H1 (cell line): ENCODE results near the gene CYGB. TPM values are rescaled to one million over a fixed set of nuclear protein-coding genes. Genes with fewer than 3 reads are reported as not detected.
A peak's percentile ranks its signal among the peaks of the same experiment; 100 is the strongest.

Experiments used
- CTCF ChIA-PET: fragments of 300-600 bp; sonication (Branson Sonifier 250); formaldehyde crosslinking; loops from one replicate; lab custom pipeline; 2021; ENCODE audit not compliant: partially characterized antibody; lab: Charles Lee
- POLR2A ChIA-PET: fragments of 300-600 bp; sonication (Branson Sonifier 250); formaldehyde crosslinking; loops from one replicate; lab custom pipeline; 2021; ENCODE audit warnings: inconsistent platforms; ENCODE audit not compliant: partially characterized antibody; lab: Charles Lee
- DNase-seq, 2 experiments: peaks; one replicate each; pipeline versions ENCODE4 v3.0.0 to v3.0.0-alpha.2; 2010 to 2022; ENCODE audit warnings: low spot score in 2 of 2, low read depth in 1 of 2, mixed read lengths in 1 of 2
- FAIRE-seq: peaks from 2 replicates; lab custom pipeline; 2011; peaks lifted over from hg19 to GRCh38; lab: Jason Lieb, UNC
- H2AFZ ChIP-seq: 2 replicates; pipeline ENCODE4 v1.8.1; 2012; ENCODE audit warnings: low read length, inconsistent platforms
- H2AK5ac ChIP-seq: 2 replicates; pipeline ENCODE4 v1.6.1; 2013; ENCODE audit warnings: low read depth, low read length
- H2BK120ac ChIP-seq: replicated peaks from 2 replicates; pipeline ENCODE3; 2013; ENCODE audit warnings: low read depth, low read length, inconsistent platforms
- H2BK12ac ChIP-seq: 2 replicates; pipeline ENCODE4 v1.6.1; 2013; ENCODE audit warnings: low read depth, low read length
- H2BK15ac ChIP-seq: 2 replicates; pipeline ENCODE4 v1.6.1; 2013; ENCODE audit warnings: low read length
- H2BK20ac ChIP-seq: 2 replicates; pipeline ENCODE4 v1.6.1; 2013; ENCODE audit warnings: low read length
- H2BK5ac ChIP-seq: 2 replicates; pipeline ENCODE4 v1.6.1; 2013; ENCODE audit warnings: low read depth, low read length
- H3K14ac ChIP-seq: 2 replicates; pipeline ENCODE4 v1.6.1; 2013; ENCODE audit warnings: inconsistent platforms; ENCODE audit not compliant: insufficient read length
- H3K18ac ChIP-seq: 2 replicates; pipeline ENCODE4 v1.6.1; 2013; ENCODE audit warnings: low read length; ENCODE audit errors: extremely low read depth
- H3K23ac ChIP-seq: 2 replicates; pipeline ENCODE4 v1.6.1; 2013; ENCODE audit warnings: inconsistent platforms; ENCODE audit not compliant: insufficient read length
- H3K23me2 ChIP-seq: 2 replicates; pipeline ENCODE4 v1.6.1; 2013; ENCODE audit warnings: low read depth, low read length
- H3K27ac ChIP-seq: 2 replicates; pipeline ENCODE4 v1.6.1; 2011; ENCODE audit warnings: low read depth, low read length, inconsistent platforms
- H3K27me3 ChIP-seq, 4 experiments: replicated peaks in 1 of 4; 1 replicate in 1 of 4; 2 replicates in 3 of 4; pipeline versions ENCODE4 v1.6.1 to v1.8.1; 2011 to 2013; ENCODE audit warnings: low read length in 3 of 4, mild to moderate bottlenecking in 3 of 4, inconsistent platforms in 2 of 4, mixed read lengths in 2 of 4, moderate library complexity in 1 of 4; ENCODE audit not compliant: control insufficient read depth in 3 of 4, insufficient read depth in 3 of 4; ENCODE audit errors: extremely low read depth in 1 of 4
- H3K36me3 ChIP-seq, 4 experiments: 2 replicates each; pipeline versions ENCODE4 v1.6.1 to v1.8.1; 2011 to 2013; ENCODE audit warnings: mild to moderate bottlenecking in 4 of 4, low read length in 3 of 4, moderate library complexity in 2 of 4, control low read depth in 1 of 4, inconsistent platforms in 1 of 4; ENCODE audit not compliant: insufficient read depth in 4 of 4, control insufficient read depth in 2 of 4
- H3K4ac ChIP-seq: replicated peaks from 2 replicates; pipeline ENCODE3; 2013; ENCODE audit warnings: low read length, low read depth, mixed read lengths, inconsistent platforms; ENCODE audit not compliant: insufficient read length
- H3K4me1 ChIP-seq, 4 experiments: replicated peaks in 1 of 4; 1 replicate in 1 of 4; 2 replicates in 3 of 4; pipeline versions ENCODE4 v1.6.1 to v1.8.1; 2011 to 2013; ENCODE audit warnings: low read length in 3 of 4, inconsistent platforms in 2 of 4, mixed read lengths in 1 of 4; ENCODE audit not compliant: insufficient read depth in 4 of 4, control insufficient read depth in 3 of 4
- H3K4me2 ChIP-seq, 2 experiments: 2 replicates each; pipeline versions ENCODE4 v1.6.1 to v1.8.1; 2011 to 2013; ENCODE audit warnings: low read depth in 2 of 2, low read length in 2 of 2, control low read depth in 1 of 2, inconsistent platforms in 1 of 2, mild to moderate bottlenecking in 1 of 2; ENCODE audit not compliant: insufficient read depth in 1 of 2
- H3K4me3 ChIP-seq, 4 experiments: fragments of 200-600, 300-600 bp in 1 of 4; sonication (generic), shearing (Covaris generic), sonication (Bioruptor Twin) in 1 of 4; 2 replicates each; pipeline versions ENCODE4 v1.5.1 to v1.8.1; 2011 to 2016; ENCODE audit warnings: low read length in 4 of 4, low read depth in 3 of 4, control low read depth in 2 of 4, inconsistent platforms in 2 of 4, mild to moderate bottlenecking in 2 of 4, mixed read lengths in 1 of 4, moderate library complexity in 1 of 4; ENCODE audit not compliant: insufficient read depth in 2 of 4; ENCODE audit errors: extremely low read depth in 1 of 4
- H3K56ac ChIP-seq: replicated peaks from 2 replicates; pipeline ENCODE3; 2013; ENCODE audit warnings: low read depth, mild to moderate bottlenecking, mixed read lengths, low read length, inconsistent platforms; ENCODE audit not compliant: insufficient read length
- H3K79me1 ChIP-seq: 2 replicates; pipeline ENCODE4 v1.6.1; 2013; ENCODE audit warnings: low read depth, low read length, control low read depth
- H3K79me2 ChIP-seq, 2 experiments: 2 replicates each; pipeline versions ENCODE4 v1.6.1 to v1.8.1; 2012 to 2013; ENCODE audit warnings: low read length in 2 of 2, mild to moderate bottlenecking in 2 of 2, inconsistent platforms in 1 of 2; ENCODE audit not compliant: insufficient read depth in 2 of 2, control insufficient read depth in 1 of 2
- H3K9ac ChIP-seq, 4 experiments: replicated peaks in 1 of 4; 1 replicate in 1 of 4; 2 replicates in 3 of 4; pipeline versions ENCODE4 v1.6.1 to v1.8.1; 2011 to 2013; ENCODE audit warnings: low read depth in 3 of 4, low read length in 3 of 4, control low read depth in 2 of 4, mild to moderate bottlenecking in 2 of 4, moderate library complexity in 2 of 4, inconsistent platforms in 1 of 4; ENCODE audit errors: extremely low read depth in 1 of 4
- H3K9me3 ChIP-seq, 2 experiments: 2 replicates each; pipeline versions ENCODE4 v1.6.1 to v1.8.1; 2012 to 2013; ENCODE audit warnings: mild to moderate bottlenecking in 2 of 2, moderate library complexity in 2 of 2, control low read depth in 1 of 2, inconsistent platforms in 1 of 2, low read depth in 1 of 2, low read length in 1 of 2, mixed read lengths in 1 of 2; ENCODE audit not compliant: insufficient read depth in 2 of 2
- H4K20me1 ChIP-seq, 2 experiments: replicated peaks in 1 of 2; 2 replicates each; pipeline versions ENCODE3 to v1.8.1; 2011 to 2013; ENCODE audit warnings: inconsistent platforms in 2 of 2, low read length in 2 of 2, mild to moderate bottlenecking in 1 of 2; ENCODE audit not compliant: insufficient read depth in 2 of 2, control insufficient read depth in 1 of 2
- H4K5ac ChIP-seq: 2 replicates; pipeline ENCODE4 v1.6.1; 2013; ENCODE audit warnings: low read length, low read depth, mixed read lengths, inconsistent platforms; ENCODE audit not compliant: insufficient read length
- H4K8ac ChIP-seq: 2 replicates; pipeline ENCODE4 v1.8.0; 2013; ENCODE audit warnings: mild to moderate bottlenecking, moderate library complexity, low read length, inconsistent platforms; ENCODE audit not compliant: insufficient read depth; ENCODE audit errors: extremely low read depth
- H4K91ac ChIP-seq: replicated peaks from 2 replicates; pipeline ENCODE3; 2013; ENCODE audit warnings: low read length, mixed read lengths, inconsistent platforms; ENCODE audit not compliant: insufficient read length
- SAP30 ChIP-seq: fragments of 300-600 bp; sonication (generic); IDR thresholded peaks from 2 replicates; pipeline ENCODE4 v1.7.1; 2012; ENCODE audit warnings: low read length, moderate library complexity, mild to moderate bottlenecking, inconsistent platforms; ENCODE audit not compliant: insufficient read depth, insufficient replicate concordance
- TEAD4 ChIP-seq: IDR thresholded peaks from 2 replicates; pipeline ENCODE4 v1.6.1; 2012; ENCODE audit warnings: low read depth, low read length, inconsistent platforms, mixed read lengths
- WGBS, 2 experiments: shearing (Covaris generic) in 1 of 2; methylation state at CpG; one replicate each; pipeline versions ENCODE4 v1.1.6 to v1.1.7; 2013 to 2015; ENCODE audit warnings: low lambda C conversion rate in 2 of 2, mixed read lengths in 2 of 2, inconsistent platforms in 1 of 2, low coverage in 1 of 2, missing lambda C conversion rate in 1 of 2; ENCODE audit not compliant: insufficient replicate concordance in 2 of 2, insufficient coverage in 1 of 2, insufficient read length in 1 of 2; ENCODE audit errors: extremely low coverage in 1 of 2, missing lambda C conversion rate in 1 of 2; 5-methylcytosine and 5-hydroxymethylcytosine counted together
- polyA plus RNA-seq, 7 experiments: library from polyadenylated mRNA; depleted of rRNA in 3 of 7; stranded (reverse) in 5 of 7; unstranded in 2 of 7; fragments of >200 nt in 5 of 7; fragments of 200-250 nt in 2 of 7; gene quantifications; 1 replicate in 5 of 7; 2 replicates in 1 of 7; 4 replicates in 1 of 7; pipeline versions ENCODE4 v1.2.1 to v1.2.3, GENCODE V29; 2011 to 2013; ENCODE audit warnings: missing spikeins in 2 of 7, mixed read lengths in 2 of 7
- total RNA-seq: library from RNA; stranded (reverse); fragmentation: NEBNext Ultra II Directional; extraction: Animal tissue kit (Norgen Biotek cat#: 25700); gene quantifications from 2 replicates; pipeline ENCODE4 v1.2.1, GENCODE V29; 2021

The CYGB gene
- total and polyA plus RNA-seq, 2 of the 8 experiments (the other 6 are each of a cell fraction or from before 2014, with no cell fraction given): 2.7 to 3.7 TPM

GRCh38 chr17:76506408-76507345 lies 30.8 kb downstream of the CYGB start:
- H3K79me2 ChIP-seq: no peaks in the 10 kb centered on the region
- H3K18ac ChIP-seq: no peak overlapping the region
- POLR2A ChIA-PET: interaction anchor here (1.3 kb wide), 1 partner anchor 60 kb away, joined by 3 read pairs; no protein-coding TSS in a partner anchor
- H3K4me2 ChIP-seq: peak overlapping the region in 1 of 2 experiments; percentile 36; a peak in 1 of 4 replicates
- H3K14ac ChIP-seq: no peak overlapping the region
- H3K79me1 ChIP-seq: no peaks in the 10 kb centered on the region
- H2AK5ac ChIP-seq: no peak overlapping the region
- H4K20me1 ChIP-seq: no peaks in the 10 kb centered on the region
- no peak overlapping the region for H4K5ac ChIP-seq
- H4K8ac ChIP-seq: 0 out of 2 replicates have a peak overlapping the region, but pooled peaks have one; percentile 7
- H4K91ac ChIP-seq: peak overlapping the region; percentile 93
- H2BK120ac ChIP-seq: peak overlapping the region; percentile 65
- peak overlapping the region; percentile 63; the same call in 1 of the 2 replicates for H2BK5ac ChIP-seq
- CTCF ChIA-PET: interaction anchor here (0.6 to 20.2 kb wide), 37 partner anchors 8 to 901 kb away, joined by 3 to 446 read pairs (median 6); partner anchors contain the start of gene AANAT
- peaks cover 4 to 9% (median 6%) of the 10 kb centered on the region in 4 experiments for H3K4me1 ChIP-seq
- FAIRE-seq: no peak
- H2BK12ac ChIP-seq: peak overlapping the region; percentile 91; the same call in 1 of the 2 replicates
- peak overlapping the region; percentile 97 for H2AFZ ChIP-seq
- H3K23me2 ChIP-seq: no peaks in the 10 kb centered on the region
- H3K23ac ChIP-seq: no peak overlapping the region
- H3K9ac ChIP-seq: no peak overlapping the region
- DNase-seq: peak; percentile 56 to 99
- no peak overlapping the region for H3K56ac ChIP-seq
- peak overlapping the region in 1 of 4 experiments; percentile 40; a peak in 2 of 8 replicates for H3K4me3 ChIP-seq
- 33% methylated on average over 24 of the region's 24 CpGs; no CpG with 5 or more reads in 1 of the 2 experiments for WGBS, 2 experiments
- no peaks in the 10 kb centered on the region for H3K9me3 ChIP-seq
- peak overlapping the region; percentile 100; the same call in 1 of the 2 replicates for H2BK15ac ChIP-seq
- peak overlapping the region; percentile 16 for H3K4ac ChIP-seq
- H3K27ac ChIP-seq: no peak overlapping the region
- peaks cover 0 to 6% (median 4%) of the 10 kb centered on the region in 4 experiments; a peak in 5 of 7 replicates for H3K27me3 ChIP-seq
- no peaks in the 10 kb centered on the region for H3K36me3 ChIP-seq
- H2BK20ac ChIP-seq: no peak overlapping the region; the same call in 1 of the 2 replicates
- TF ChIP-seq SAP30: no peak
- TF ChIP-seq TEAD4: no peak
